Activated effector memory CD4-positive, alpha-beta T cell treated with anti-CD3 and anti-CD28 coated beads, Interleukin-2, amount 50 U/mL, for 16 hours (primary cell): ENCODE results near the gene C1QTNF6.
"Not testable (repeated sequence)": the region's sequence is repeated elsewhere in the genome, so short reads cannot be mapped to it uniquely, and the experiment has no call there.

Experiments
- DNase-seq: peaks from one replicate; pipeline ENCODE4 v3.0.0-alpha.2; 2020

C1QTNF6 gene

DNA sequence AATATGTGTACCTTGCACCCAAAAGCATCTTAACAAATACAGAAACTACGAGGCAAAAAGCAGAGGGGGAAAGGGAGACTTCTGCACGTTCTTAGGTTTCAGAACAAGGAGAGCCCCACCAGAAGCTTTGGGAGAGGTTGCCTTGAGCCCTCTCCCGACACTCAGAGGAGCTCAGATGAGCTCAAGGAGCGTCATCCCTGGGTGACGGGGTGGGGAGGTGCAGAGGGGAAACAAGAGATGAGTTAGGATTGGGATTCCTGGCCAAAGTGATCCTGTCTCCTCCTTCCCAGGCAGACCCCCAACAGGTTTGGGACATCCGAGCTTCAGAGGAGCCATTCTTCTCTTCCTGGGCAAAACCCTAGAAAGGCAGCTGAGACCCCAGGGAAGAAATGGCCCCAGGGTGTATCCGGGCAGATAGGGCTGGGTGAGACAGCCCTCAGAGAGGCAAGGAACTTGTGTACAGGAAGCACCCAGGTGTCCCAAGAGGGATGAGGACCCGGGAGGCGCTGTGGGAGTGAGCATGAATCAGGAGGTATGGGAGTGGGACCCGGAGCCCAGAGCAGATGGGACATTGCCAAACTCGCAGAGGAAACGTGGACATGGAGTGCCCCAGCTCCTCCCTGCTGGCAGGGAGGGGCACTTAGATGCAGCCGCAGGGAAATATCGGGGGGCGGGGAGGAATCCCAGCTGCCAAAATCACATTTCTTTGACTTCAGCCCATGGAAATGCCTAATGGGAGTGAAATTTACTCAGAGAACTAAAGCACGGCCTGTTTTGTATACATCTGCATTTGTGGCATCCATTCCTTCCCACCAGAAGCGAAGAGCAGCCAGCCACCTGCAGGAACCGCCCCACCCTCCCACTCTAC lies 12.4 kb downstream of the C1QTNF6 start:
- DNase-seq: no peak

DNA sequence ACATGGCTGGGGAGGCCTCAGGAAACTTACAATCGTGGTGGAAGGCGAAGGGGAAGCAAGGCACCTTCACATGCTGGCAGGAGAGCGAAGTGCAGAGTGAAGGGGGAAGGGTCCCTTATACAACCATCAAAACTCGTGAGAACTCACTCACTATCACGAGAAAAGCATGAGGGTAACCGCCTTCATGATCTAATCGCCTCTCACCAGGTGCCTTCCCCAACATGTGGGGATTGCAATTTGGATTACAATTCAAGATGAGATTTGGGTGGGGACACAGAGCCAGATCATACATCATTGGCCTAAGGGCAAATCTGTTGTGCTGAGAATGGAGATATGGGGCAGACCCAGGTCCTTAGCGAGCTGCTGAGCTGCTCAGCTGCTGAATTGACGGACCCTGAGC lies 13.1 kb downstream of the C1QTNF6 start:
- no peak for DNase-seq

DNA sequence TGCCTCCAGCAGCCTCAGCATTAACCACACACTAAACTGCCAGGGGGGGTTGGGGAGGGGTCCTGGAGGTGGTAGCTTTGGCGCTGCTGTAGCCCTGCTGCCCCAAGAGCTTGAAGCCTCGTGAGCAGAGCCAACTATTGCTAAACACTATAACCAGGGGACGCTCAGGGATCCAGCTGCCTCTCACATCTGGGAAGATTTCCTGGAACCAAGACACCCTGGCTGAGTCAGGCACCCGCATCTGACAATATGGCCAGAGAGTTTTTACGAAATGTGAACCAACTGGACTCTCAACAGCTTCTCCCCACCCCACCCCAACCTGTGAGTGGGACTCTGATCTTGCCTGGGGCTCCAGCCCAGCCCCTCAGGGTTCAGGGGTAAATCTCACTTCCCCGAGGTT lies 14.3 kb downstream of the C1QTNF6 start:
- DNase-seq: no peak

DNA sequence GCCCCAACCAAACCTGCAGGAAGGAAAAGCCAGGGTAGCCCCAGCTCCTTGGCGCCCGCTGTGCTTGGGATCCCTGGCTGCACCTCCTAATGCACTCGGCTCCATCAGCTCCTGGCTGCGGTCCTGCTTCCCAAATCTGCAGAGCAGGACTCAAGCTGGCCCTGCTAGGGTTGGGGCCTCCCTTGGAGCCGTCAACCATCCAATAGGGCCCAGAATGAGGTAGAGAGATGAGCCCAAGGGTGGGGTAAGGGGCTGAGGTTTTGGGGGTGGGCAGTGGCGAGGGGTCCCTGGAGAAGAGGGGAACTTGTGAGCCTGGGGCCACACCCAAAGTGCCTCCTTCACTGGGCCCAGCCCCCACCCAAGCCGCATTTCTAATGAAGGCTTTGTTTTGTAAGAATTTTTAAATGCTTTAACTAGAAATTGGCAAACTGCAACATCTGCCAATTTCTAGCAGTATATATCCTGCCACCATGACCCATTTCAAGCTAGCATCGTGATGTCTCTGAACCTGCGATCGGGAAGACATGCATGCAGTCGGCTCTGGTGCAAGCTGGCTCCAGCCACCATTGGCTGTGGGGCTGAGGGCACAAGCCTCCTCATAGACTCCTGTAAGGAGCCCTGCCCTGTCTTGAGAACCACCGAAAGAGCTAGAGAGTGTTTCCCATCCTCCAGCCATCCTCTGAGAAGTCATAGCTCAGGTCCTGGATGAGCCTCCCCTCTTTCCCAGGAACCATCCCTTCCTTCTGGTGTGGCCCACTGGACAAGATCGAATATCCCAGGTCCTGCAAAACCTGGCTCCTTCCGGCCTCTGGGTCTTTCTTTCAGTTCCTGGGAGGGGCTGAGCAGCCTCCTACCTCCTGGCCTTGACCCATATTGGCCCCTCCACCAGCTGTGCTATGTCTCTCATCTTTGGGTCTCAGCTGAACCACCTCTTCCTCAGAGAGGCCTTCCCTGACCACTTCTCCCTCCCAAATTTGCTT lies 15.5 kb downstream of the C1QTNF6 start:
- no peak for DNase-seq

GRCh38 chr22:37171662-37172061 lies 16.4 kb downstream of the C1QTNF6 start:
- no peak for DNase-seq

DNA sequence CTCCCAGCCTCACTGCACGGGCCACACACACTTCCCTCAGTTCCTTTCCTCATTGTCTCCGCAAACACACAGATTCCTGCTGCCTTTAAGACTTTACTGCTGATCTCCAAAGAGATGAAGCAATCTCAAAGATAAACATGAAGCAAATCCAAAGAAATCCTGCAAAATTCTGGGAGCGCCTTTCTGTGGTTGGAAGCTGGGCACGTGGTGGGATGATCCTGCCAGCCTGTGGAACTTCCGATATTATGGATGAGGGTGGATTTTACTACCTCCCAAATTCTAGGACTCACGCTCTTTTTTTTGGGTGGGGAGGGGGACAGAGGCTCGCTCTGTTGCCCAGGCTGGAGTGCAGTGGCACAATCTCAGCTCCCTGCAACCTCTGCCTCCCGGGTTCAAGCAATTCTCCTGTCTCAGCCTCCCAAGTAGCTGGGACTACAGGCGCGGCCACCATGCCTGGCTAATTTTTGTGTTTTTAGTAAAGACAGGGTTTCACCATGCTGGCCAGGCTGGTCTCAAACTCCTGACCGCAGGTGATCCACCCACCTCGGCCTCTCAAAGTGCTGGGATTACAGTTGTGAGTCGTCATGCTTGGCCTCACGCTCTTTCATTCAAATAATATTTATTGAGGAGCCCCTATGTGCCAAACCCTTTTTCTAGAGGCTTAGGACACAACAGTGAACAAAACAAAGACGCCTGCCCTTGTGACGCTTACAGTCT lies 17.2 kb downstream of the C1QTNF6 start:
- not testable (repeated sequence) for DNase-seq

DNA sequence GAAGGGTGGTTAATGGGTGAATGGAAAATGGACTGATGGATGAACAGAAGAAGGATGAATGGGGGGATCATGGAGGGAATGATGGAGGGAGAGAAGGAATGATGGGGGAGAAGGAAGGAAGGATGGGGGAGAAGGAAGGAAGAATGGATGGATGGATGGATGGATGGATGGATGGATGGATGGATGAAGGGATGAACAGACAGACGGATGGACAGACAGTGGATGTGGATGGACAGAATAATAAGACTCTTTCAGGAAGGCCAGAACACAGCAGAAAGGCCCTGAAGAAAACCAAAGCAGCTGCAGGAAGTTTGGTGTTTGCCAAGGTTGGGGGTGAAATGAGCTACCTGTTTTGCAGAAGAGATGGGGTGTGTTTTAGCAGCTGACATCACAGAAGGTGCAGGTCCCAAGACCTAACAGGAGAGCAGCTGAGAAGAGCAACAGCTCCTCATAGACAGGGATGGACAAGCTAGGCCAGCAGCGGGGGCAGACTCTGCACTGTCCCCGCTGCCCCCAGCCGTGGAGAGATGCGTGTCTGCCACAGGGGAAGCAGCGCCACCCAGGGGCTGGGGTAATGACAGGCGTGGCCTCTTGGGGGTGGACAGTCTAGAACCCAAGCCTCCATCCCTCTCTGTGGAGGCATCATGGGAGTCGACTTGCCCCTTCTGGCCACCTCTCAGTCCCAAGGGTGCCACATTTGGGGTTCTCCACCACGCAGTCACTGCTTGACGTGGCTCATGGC lies 17.9 kb downstream of the C1QTNF6 start:
- DNase-seq: no peak

DNA sequence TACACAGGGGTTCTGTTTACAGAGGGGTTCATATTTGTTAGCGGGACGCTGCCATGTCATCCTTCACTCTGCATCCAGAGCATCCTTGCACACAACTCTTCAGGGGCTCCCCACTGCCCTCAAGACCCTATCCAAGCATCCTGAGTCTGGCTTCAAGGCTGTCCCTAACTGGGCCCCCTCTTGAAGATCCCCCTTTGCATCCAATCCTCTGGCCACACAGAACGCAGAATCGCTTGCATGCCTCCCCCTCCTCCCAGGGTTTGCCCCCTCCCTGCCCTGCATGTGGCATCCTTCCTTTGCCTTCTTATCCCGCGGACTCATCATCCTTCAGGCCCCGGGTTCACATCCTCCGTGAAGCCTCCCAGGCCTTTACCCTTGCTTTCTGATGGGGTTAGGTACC lies 18.6 kb downstream of the C1QTNF6 start:
- DNase-seq: no peak

DNA sequence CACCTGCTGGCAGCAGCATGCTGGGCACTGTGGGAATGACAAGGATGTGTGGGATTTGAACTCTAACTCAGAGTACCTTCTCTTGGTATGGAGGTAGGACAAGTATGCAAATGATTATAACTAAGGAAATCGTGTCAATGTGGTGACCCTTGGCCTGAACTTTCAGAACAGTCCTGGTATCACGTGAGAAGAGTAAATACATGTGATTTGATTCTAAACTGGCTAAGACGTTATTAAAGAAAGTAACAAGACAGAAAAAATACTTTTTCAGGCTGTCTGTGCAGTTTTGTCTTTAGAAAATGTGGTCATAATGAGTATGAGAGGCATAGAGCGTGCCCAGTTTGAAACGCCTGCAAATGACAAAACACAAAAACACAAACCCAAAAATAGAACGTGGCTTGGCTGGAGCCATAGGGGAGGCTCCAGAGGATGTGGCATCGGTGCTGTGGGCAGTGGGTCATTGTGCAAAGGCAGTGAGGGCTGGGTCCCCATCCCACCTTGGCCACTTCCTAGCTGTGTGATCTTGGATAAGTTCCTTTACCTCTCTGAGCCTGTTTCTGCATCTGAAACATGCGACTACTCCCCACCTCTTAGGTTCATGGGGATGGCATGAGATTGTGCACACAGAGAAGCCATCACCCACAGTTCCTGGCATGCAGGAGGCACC lies 19.9 kb downstream of the C1QTNF6 start:
- no peak for DNase-seq

DNA sequence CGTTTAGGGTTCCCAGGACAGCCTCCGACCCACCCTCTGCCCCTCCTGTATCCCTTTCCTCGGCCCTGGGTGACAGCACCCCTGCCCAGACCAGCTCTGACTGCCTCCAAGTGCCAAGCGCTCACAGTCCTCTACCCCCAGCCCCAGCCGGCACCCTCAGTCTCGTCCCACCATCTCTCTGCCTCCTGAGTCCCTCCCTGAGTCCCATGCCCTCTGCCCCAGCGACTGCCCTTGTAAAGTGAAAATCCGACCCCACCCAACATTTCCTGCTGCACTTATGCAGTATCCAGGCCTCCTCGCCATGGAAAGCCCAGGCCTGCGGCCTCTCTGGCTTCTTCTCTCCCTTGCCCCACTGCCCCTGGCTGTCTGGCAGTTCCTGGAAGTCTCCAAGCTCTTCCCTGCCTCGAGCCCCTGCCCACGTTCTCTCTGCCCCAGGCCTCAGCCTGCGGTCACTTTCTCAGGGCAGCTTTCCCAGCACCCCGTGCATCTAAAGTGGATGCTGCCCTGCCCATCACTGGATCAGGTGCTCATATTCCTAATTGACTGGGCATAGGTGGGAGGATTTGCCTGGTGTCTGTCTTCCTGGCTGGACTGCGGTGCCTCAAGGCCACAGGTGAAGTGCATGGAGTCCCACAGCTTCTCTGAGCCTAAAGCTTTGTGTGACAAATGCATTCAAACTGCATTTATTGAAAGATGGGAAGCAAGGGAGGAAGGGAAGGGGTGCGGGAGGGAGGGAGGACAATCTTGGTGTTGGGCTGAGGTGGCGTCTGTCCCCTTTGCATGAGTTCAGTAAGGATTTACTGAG lies 20.7 kb downstream of the C1QTNF6 start:
- DNase-seq: peak; percentile 60

DNA sequence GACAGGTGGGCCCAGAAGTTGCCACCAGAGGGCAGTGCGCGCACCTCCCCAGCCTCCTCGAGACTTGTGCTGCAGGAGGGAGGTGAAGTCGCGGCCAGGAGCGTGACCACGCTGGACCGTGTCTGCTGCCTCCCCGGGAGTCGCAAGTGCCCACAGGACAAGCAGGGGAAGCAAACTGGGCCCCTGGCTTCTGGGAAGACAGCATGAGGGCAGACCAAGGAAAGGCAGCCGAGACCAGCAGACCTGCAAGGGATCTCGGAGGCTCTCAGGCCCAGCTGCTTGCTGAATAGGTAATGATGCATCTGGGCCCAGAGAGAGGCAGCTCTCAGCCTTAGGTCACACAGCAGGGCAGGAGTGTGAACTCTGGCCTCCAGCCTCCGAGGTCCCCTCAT lies 21.4 kb downstream of the C1QTNF6 start:
- peak; percentile 93 for DNase-seq

GRCh38 chr22:37165940-37166674 lies 21.9 kb downstream of the C1QTNF6 start:
- no peak for DNase-seq

GRCh38 chr22:37165066-37165465 lies 23.0 kb downstream of the C1QTNF6 start:
- DNase-seq: no peak

DNA sequence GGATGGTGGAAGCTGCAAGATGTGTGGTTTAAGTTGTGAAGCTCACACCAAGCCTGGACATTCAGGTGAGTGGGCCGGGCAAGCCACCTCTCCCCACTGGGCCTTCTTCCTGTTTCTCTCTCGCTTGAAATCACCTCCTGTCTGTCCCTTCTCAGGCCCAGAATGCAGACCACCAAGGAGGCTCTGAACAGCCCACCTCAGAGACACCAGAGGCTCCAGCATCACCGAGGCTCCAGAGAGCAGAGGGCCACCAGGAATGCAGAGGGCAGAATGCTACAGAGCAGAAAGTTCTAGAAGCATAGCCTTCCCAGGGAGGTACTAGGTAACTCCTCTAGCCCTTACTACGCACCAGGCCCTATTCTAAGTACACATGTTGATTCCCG lies 23.6 kb downstream of the C1QTNF6 start:
- DNase-seq: no peak

DNA sequence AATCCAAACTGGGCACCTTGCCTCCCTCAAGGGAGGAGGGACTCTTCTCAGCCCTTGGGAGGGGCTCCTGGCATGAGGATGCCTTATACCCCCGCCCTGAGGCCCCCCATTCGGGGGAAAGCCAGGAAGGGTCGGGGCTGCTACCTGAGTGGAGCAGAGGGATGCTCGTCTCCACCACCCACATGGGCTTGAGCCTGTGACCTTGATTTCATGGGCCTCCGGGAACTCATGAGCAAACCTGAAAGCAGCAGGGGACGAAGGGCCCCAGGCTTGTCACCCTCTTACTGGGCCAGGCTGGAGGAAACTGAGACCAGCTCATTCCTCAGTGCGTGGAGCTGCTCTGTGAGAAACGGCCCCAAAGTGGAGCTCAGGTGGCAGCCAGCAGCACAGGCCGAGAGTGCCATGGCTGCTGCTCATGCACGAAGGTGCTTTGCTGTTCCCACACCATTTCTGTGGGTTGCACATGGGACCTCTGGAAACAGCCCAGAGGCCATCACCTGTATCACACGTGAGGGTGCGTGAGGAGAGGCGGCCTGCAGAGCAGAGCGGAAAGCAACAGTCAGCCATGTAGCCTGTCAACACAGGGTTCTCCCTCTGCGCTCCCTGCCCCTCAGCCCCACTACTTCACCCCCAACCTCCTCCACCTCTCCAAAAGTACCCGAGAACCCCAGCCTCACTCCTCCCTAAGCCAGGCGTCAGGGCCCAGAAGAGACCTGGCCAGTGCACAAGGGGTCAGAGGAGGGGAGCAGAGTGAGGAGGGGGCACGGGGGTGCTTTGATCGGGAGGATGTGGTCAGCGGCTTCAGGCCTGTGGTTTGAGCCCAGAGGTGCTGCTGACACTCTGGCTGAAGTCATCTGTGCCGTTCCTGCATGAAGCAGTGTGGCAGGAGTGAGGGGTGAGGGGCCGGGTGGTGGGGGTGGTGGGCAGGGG lies 24.2 kb downstream of the C1QTNF6 start:
- peak; percentile 82 for DNase-seq

DNA sequence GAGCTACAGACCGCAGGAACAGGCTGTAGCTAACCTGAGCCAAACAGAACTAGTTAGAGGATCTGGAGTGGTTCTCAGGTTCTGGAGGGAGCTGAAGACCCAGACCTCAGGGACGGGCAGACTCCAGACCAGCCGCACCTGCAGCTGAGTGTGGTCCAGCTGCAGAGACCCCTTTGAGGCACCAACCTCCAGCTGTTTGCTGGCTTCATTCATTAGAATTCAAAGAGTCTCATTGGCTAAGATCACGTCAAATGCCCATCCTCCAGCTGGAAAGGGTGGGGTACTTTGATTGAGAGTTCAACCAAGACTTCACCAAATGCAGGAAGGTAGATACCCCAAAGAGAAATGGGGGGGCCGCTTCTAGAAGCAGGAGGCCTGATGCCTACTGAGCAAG lies 25.0 kb downstream of the C1QTNF6 start:
- no peak for DNase-seq

- DNase-seq: peak; percentile 89
These were observed 25.6 kb downstream of the C1QTNF6 start for GRCh38 chr22:37162221-37163095.

DNA sequence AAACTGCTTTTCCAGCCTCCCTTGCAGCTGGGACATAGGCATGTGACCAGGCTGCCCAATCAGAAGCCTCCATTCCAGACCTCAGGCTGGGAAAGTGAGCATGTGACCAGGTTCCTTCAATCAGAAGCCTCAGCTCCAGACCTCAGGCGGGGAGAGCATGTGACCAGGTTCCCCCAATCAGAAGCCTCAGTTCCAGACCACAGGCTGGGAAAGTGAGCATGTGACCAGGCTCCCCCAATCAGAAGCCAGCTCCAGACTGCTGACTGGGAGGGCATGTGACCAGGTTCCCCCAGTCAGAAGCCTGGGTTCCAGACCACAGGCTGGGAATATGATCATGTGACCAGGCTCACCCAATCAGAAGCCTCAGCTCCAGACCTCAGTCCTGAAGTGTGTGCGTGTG lies 26.6 kb downstream of the C1QTNF6 start:
- DNase-seq: no peak
